ENCODE measurements around the gene C2orf74. TPM values are rescaled to one million over a fixed set of nuclear protein-coding genes. Genes with fewer than 3 reads are reported as not detected.
A peak's percentile ranks its signal among the peaks of the same experiment; 100 is the strongest.
"Not testable (repeated sequence)": the region's sequence is repeated elsewhere in the genome, so short reads cannot be mapped to it uniquely, and the experiment has no call there.

The C2orf74 gene
- total RNA-seq, 2 experiments from 2014 or later, result 7.1 to 9.1 TPM

GRCh38 chr2:61148091-61148490, 13.9 kb upstream of the C2orf74 start:
- DNase-seq, H3K4me3 Mint-ChIP-seq, H3K9me3 Mint-ChIP-seq, CTCF ChIA-PET, H3K27me3 Mint-ChIP-seq, POLR2A ChIA-PET, H3K27ac Mint-ChIP-seq: not testable (repeated sequence)
- H3K4me1 Mint-ChIP-seq, result peaks cover 16% of the 10 kb centered on the region
- peaks cover 27% of the 10 kb centered on the region for H3K36me3 Mint-ChIP-seq (ENCODE audit: low read depth)

GRCh38 chr2:61149074-61149473, 12.9 kb upstream of the C2orf74 start:
- POLR2A ChIA-PET, result no interaction called here

GRCh38 chr2:61151436-61151835, 10.6 kb upstream of the C2orf74 start:
- ChIA-PET CTCF (interaction anchor here (0.7 to 2.0 kb wide), 3 partner anchors 14 to 389 kb away, joined by 3 to 6 read pairs (median 4); no protein-coding TSS in a partner anchor), POLR2A (no interaction called here)
- H3K36me3 Mint-ChIP-seq (ENCODE audit: low read depth), result peaks cover 22% of the 10 kb centered on the region

More at GRCh38 chr2:61149074-61149473, 12.9 kb upstream of the C2orf74 start:
- H3K9me3 Mint-ChIP-seq, result no peaks in the 10 kb centered on the region
- no peaks in the 10 kb centered on the region for H3K27me3 Mint-ChIP-seq
- CTCF ChIA-PET, result interaction anchor here (0.6 kb wide), 1 partner anchor 231 kb away, joined by 3 read pairs; no protein-coding TSS in a partner anchor
- peaks cover 16% of the 10 kb centered on the region for H3K4me1 Mint-ChIP-seq
- no peak overlapping the region for H3K4me3 Mint-ChIP-seq
- DNase-seq, result no peak
- no peak overlapping the region for H3K27ac Mint-ChIP-seq
- peaks cover 27% of the 10 kb centered on the region for H3K36me3 Mint-ChIP-seq (ENCODE audit: low read depth)

GRCh38 chr2:61157371-61158003, 4.5 kb upstream of the C2orf74 start:
- H3K4me3 Mint-ChIP-seq, result no peak overlapping the region
- no peak for DNase-seq
- H3K9me3 Mint-ChIP-seq, result peaks cover 9% of the 10 kb centered on the region
- H3K36me3 Mint-ChIP-seq (ENCODE audit: low read depth), result peaks cover 34% of the 10 kb centered on the region
- peaks cover 9% of the 10 kb centered on the region for H3K4me1 Mint-ChIP-seq
- ChIA-PET POLR2A (no interaction called here), CTCF (no interaction called here)
- H3K27ac Mint-ChIP-seq, result no peak overlapping the region
- no peaks in the 10 kb centered on the region for H3K27me3 Mint-ChIP-seq

More at GRCh38 chr2:61151436-61151835, 10.6 kb upstream of the C2orf74 start:
- Mint-ChIP-seq H3K27me3 (no peaks in the 10 kb centered on the region), H3K4me1 (peaks cover 8% of the 10 kb centered on the region), H3K27ac (no peak overlapping the region), H3K4me3 (no peak overlapping the region), H3K9me3 (no peaks in the 10 kb centered on the region)
- no peak for DNase-seq

GRCh38 chr2:61158356-61158955, 3.5 kb upstream of the C2orf74 start:
- H3K27me3 Mint-ChIP-seq, result no peaks in the 10 kb centered on the region
- H3K36me3 Mint-ChIP-seq (ENCODE audit: low read depth), result peaks cover 40% of the 10 kb centered on the region
- peaks cover 15% of the 10 kb centered on the region for H3K4me1 Mint-ChIP-seq
- ChIA-PET POLR2A (no interaction called here), CTCF (interaction anchor here (0.6 kb wide), 1 partner anchor 455 kb away, joined by 4 read pairs; no protein-coding TSS in a partner anchor)
- peaks cover 9% of the 10 kb centered on the region for H3K9me3 Mint-ChIP-seq
- no peak for DNase-seq
- H3K27ac Mint-ChIP-seq, result no peak overlapping the region
- H3K4me3 Mint-ChIP-seq, result no peak overlapping the region

- Mint-ChIP-seq H3K9me3 (peaks cover 9% of the 10 kb centered on the region), H3K4me1 (peaks cover 15% of the 10 kb centered on the region), H3K27me3 (no peaks in the 10 kb centered on the region), H3K4me3 (no peak overlapping the region), H3K36me3 (ENCODE audit: low read depth) (peaks cover 53% of the 10 kb centered on the region), H3K27ac (peak overlapping the region; percentile 69)
- ChIA-PET CTCF (no interaction called here), POLR2A (no interaction called here)
- DNase-seq, result no peak
Observed at GRCh38 chr2:61162721-61163120, 733 bp downstream of the C2orf74 start.

GRCh38 chr2:61165082-61165481, 3.1 kb downstream of the C2orf74 start:
- Mint-ChIP-seq H3K4me1 (peaks cover 15% of the 10 kb centered on the region), H3K36me3 (ENCODE audit: low read depth) (peaks cover 34% of the 10 kb centered on the region)
- H3K9me3 Mint-ChIP-seq, H3K27ac Mint-ChIP-seq, DNase-seq, H3K4me3 Mint-ChIP-seq, H3K27me3 Mint-ChIP-seq: not testable (repeated sequence)
- POLR2A ChIA-PET, result interaction anchor here (0.6 kb wide), 1 partner anchor 280 kb away, joined by 3 read pairs; no protein-coding TSS in a partner anchor
- CTCF ChIA-PET, result interaction anchor here (1.2 to 2.0 kb wide), 3 partner anchors 9 to 13 kb away, joined by 4 to 6 read pairs (median 6); no protein-coding TSS in a partner anchor

- Mint-ChIP-seq H3K27ac (no peak overlapping the region), H3K4me1 (peaks cover 15% of the 10 kb centered on the region), H3K9me3 (no peaks in the 10 kb centered on the region), H3K27me3 (no peaks in the 10 kb centered on the region), H3K4me3 (no peak overlapping the region), H3K36me3 (ENCODE audit: low read depth) (peaks cover 32% of the 10 kb centered on the region)
- ChIA-PET POLR2A (no interaction called here), CTCF (interaction anchor here (2.0 kb wide), 1 partner anchor 12 kb away, joined by 6 read pairs; no protein-coding TSS in a partner anchor)
- DNase-seq, result no peak
Observed at GRCh38 chr2:61165946-61166345, 4.0 kb downstream of the C2orf74 start.

- Mint-ChIP-seq H3K4me1 (peaks cover 8% of the 10 kb centered on the region), H3K36me3 (ENCODE audit: low read depth) (peaks cover 25% of the 10 kb centered on the region), H3K9me3 (no peaks in the 10 kb centered on the region), H3K27me3 (no peaks in the 10 kb centered on the region), H3K4me3 (no peak overlapping the region), H3K27ac (no peak overlapping the region)
- ChIA-PET CTCF (interaction anchor here (0.7 to 3.1 kb wide), 2 partner anchors 10 to 53 kb away, joined by 3 to 9 read pairs; no protein-coding TSS in a partner anchor), POLR2A (no interaction called here)
- DNase-seq, result no peak
Observed at GRCh38 chr2:61167579-61167978, 5.6 kb downstream of the C2orf74 start.

GRCh38 chr2:61172671-61173070, 10.7 kb downstream of the C2orf74 start:
- H3K27me3 Mint-ChIP-seq, result peaks cover 2% of the 10 kb centered on the region
- CTCF ChIA-PET, result no interaction called here
- DNase-seq, result no peak
- H3K27ac Mint-ChIP-seq, result no peak overlapping the region
- POLR2A ChIA-PET, result no interaction called here
- peaks cover 21% of the 10 kb centered on the region for H3K4me1 Mint-ChIP-seq
- H3K36me3 Mint-ChIP-seq (ENCODE audit: low read depth), result peaks cover 2% of the 10 kb centered on the region
- no peaks in the 10 kb centered on the region for H3K9me3 Mint-ChIP-seq
- no peak overlapping the region for H3K4me3 Mint-ChIP-seq

GRCh38 chr2:61173116-61173515, 11.1 kb downstream of the C2orf74 start:
- peaks cover 5% of the 10 kb centered on the region for H3K36me3 Mint-ChIP-seq (ENCODE audit: low read depth)
- CTCF ChIA-PET, result no interaction called here
- POLR2A ChIA-PET, result no interaction called here
- DNase-seq, result no peak
- H3K9me3 Mint-ChIP-seq, result no peaks in the 10 kb centered on the region
- H3K27me3 Mint-ChIP-seq, result peaks cover 2% of the 10 kb centered on the region
- H3K27ac Mint-ChIP-seq, result no peak overlapping the region
- no peak overlapping the region for H3K4me3 Mint-ChIP-seq
- peaks cover 23% of the 10 kb centered on the region for H3K4me1 Mint-ChIP-seq

GRCh38 chr2:61175036-61175435, 13.0 kb downstream of the C2orf74 start:
- ChIA-PET POLR2A (no interaction called here), CTCF (interaction anchor here (1.8 kb wide), 1 partner anchor 10 kb away, joined by 6 read pairs; no protein-coding TSS in a partner anchor)
- peaks cover 2% of the 10 kb centered on the region for H3K27me3 Mint-ChIP-seq
- H3K4me3 Mint-ChIP-seq, result peak overlapping the region; percentile 2
- peaks cover 42% of the 10 kb centered on the region for H3K4me1 Mint-ChIP-seq
- no peak for DNase-seq
- H3K9me3 Mint-ChIP-seq, result no peaks in the 10 kb centered on the region
- H3K36me3 Mint-ChIP-seq (ENCODE audit: low read depth), result peaks cover 18% of the 10 kb centered on the region
- H3K27ac Mint-ChIP-seq, result no peak overlapping the region
